Fibroblast of villous mesenchyme (primary cell): Measurements from ENCODE around the gene SLC1A6. TPM values are rescaled to one million over a fixed set of nuclear protein-coding genes. Genes with fewer than 3 reads are reported as not detected.

Source experiments
- DNase-seq: peaks from one replicate; pipeline ENCODE4 v3.0.0-alpha.2; 2010; ENCODE audit warnings: low read depth
- H3K4me3 ChIP-seq: 2 replicates; pipeline ENCODE4 v1.5.1; 2011; ENCODE audit warnings: low read depth, mild to moderate bottlenecking, low read length
- CTCF ChIP-seq: IDR thresholded peaks from 2 replicates; pipeline ENCODE4 v1.5.1; 2012; ENCODE audit warnings: low read depth, mild to moderate bottlenecking, low read length; ENCODE audit not compliant: insufficient read depth
- total RNA-seq: library from RNA; depleted of rRNA; stranded (reverse); fragments of >200 nt; gene quantifications from 2 replicates; pipeline ENCODE4 v1.2.3, GENCODE V29; 2012

SLC1A6 gene
- total RNA-seq, 1 donor, result not detected

- no peak overlapping the region for H3K4me3 ChIP-seq
- no peak for DNase-seq
- no peak for TF ChIP-seq CTCF
Measured at GRCh38 chr19:14901675-14902260, 77.9 kb downstream of the SLC1A6 start.

Other genes starting within 250 kb of the SLC1A6 start
- 0.43 and 0.97 TPM in 2 replicates for gene ADGRE2, start 201.3 kb downstream of the SLC1A6 start, total RNA-seq
- not detected in 2 replicates for gene OR7A5, start 144.7 kb downstream of the SLC1A6 start, total RNA-seq
- gene OR7C1, start 144.7 kb downstream of the SLC1A6 start, total RNA-seq, result under 0.01 TPM in 1 of 2 replicates, not detected in the other
- gene OR7A10, start 130.9 kb downstream of the SLC1A6 start, total RNA-seq, result not detected in 2 replicates
- not detected in 2 replicates for gene OR7A17, start 93.7 kb downstream of the SLC1A6 start, total RNA-seq
- gene OR7C2, start 38.4 kb downstream of the SLC1A6 start, total RNA-seq, result not detected in 2 replicates
- gene CASP14, start 69.6 kb upstream of the SLC1A6 start, total RNA-seq, result not detected in 2 replicates
- gene OR1I1, start 102.3 kb upstream of the SLC1A6 start, total RNA-seq, result not detected in 2 replicates
- 51.0 and 61.2 TPM in 2 replicates for gene SYDE1, start 127.5 kb upstream of the SLC1A6 start, total RNA-seq
- gene NOTCH3, start 221.1 kb upstream of the SLC1A6 start, total RNA-seq, result 27.6 and 39.3 TPM in 2 replicates